GM12878 (cell line): ENCODE data around the gene THSD8. TPM values are rescaled to one million over a fixed set of nuclear protein-coding genes. Genes with fewer than 3 reads are reported as not detected.
A peak's percentile ranks its signal among the peaks of the same experiment; 100 is the strongest.

Experiments used
- ATF7 ChIP-seq: fragments of 450-650 bp; IDR thresholded peaks from 2 replicates; pipeline ENCODE4 v1.6.1; 2016; ENCODE audit warnings: low read depth, mild to moderate bottlenecking
- BACH1 ChIP-seq: fragments of 450-650 bp; IDR thresholded peaks from 2 replicates; pipeline ENCODE4 v1.6.1; 2017; ENCODE audit warnings: mild to moderate bottlenecking, borderline replicate concordance
- CBX3 ChIP-seq: fragments of 200-600 bp; sonication (generic); IDR thresholded peaks from 2 replicates; pipeline ENCODE4 v1.6.1; 2016; ENCODE audit warnings: low read depth, borderline replicate concordance
- CEBPB ChIP-seq, 2 experiments: fragments of 150-350 bp in 1 of 2; IDR thresholded peaks; 2 replicates each; pipeline ENCODE4 v1.6.1; 2012 to 2014; ENCODE audit warnings: low read depth in 2 of 2, low read length in 2 of 2, borderline replicate concordance in 1 of 2, inconsistent platforms in 1 of 2
- CHD1 ChIP-seq: IDR thresholded peaks from 2 replicates; pipeline ENCODE4 v1.6.1; 2012; ENCODE audit warnings: low read depth, low read length, improper control_type of control experiment
- FOS ChIP-seq: IDR thresholded peaks from 3 replicates; pipeline ENCODE4 v1.6.1; 2011; ENCODE audit warnings: borderline replicate concordance; ENCODE audit not compliant: insufficient read length; ENCODE audit errors: extremely low read depth
- LARP7 ChIP-seq: fragments of 450-650 bp; IDR thresholded peaks from 2 replicates; pipeline ENCODE4 v1.6.1; 2017; ENCODE audit warnings: mild to moderate bottlenecking
- MYB ChIP-seq: fragments of 150-350 bp; IDR thresholded peaks from 2 replicates; pipeline ENCODE4 v1.6.1; 2014; ENCODE audit warnings: mild to moderate bottlenecking, low read depth, low read length, borderline replicate concordance
- RAD51 ChIP-seq: fragments of 450-650 bp; IDR thresholded peaks from 2 replicates; pipeline ENCODE4 v1.6.1; 2016; ENCODE audit warnings: moderate library complexity, mild to moderate bottlenecking, inconsistent platforms
- RB1 ChIP-seq: fragments of 450-650 bp; formaldehyde crosslinking; IDR thresholded peaks from 2 replicates; pipeline ENCODE4 v1.6.1; 2017; ENCODE audit warnings: mild to moderate bottlenecking, borderline replicate concordance
- RBBP5 ChIP-seq: fragments of 200-600 bp; sonication (generic); conservative IDR thresholded peaks from 2 replicates; pipeline ENCODE4 v1.6.1; 2016
- SIX5 ChIP-seq: IDR thresholded peaks from 2 replicates; pipeline ENCODE4 v1.6.1; 2011; ENCODE audit warnings: mild to moderate bottlenecking, low read depth, low read length, moderate library complexity; ENCODE audit not compliant: severe bottlenecking
- SREBF2 ChIP-seq: IDR thresholded peaks from 2 replicates; pipeline ENCODE4 v1.6.1; 2012; ENCODE audit warnings: mild to moderate bottlenecking, low read length
- STAT1 ChIP-seq: fragments of 450-650 bp; conservative IDR thresholded peaks from 2 replicates; pipeline ENCODE4 v1.6.1; 2014; ENCODE audit warnings: antibody characterized with exemption, mild to moderate bottlenecking
- STAT3 ChIP-seq: IDR thresholded peaks from 2 replicates; pipeline ENCODE4 v1.6.1; 2011; ENCODE audit warnings: low read depth, low read length, improper control_type of control experiment
- SUPT20H ChIP-seq: IDR thresholded peaks from 2 replicates; pipeline ENCODE4 v1.6.1; 2011; ENCODE audit warnings: low read depth, mild to moderate bottlenecking, low read length, moderate library complexity, borderline replicate concordance; ENCODE audit not compliant: control insufficient read depth
- SUZ12 ChIP-seq: fragments of 200-600 bp; sonication (generic); IDR thresholded peaks from one replicate; pipeline ENCODE4 v1.6.1; 2018; ENCODE audit warnings: antibody characterized with exemption, mild to moderate bottlenecking; ENCODE audit not compliant: unreplicated experiment
- TCF3 ChIP-seq: IDR thresholded peaks from 2 replicates; pipeline ENCODE4 v1.6.1; 2012; ENCODE audit warnings: low read depth, mild to moderate bottlenecking, low read length, borderline replicate concordance; ENCODE audit not compliant: insufficient read depth
- ZNF274 ChIP-seq: IDR thresholded peaks from one replicate; pipeline ENCODE4 v1.8.0; 2011; ENCODE audit not compliant: insufficient read length, insufficient read depth
- ZNF622 ChIP-seq: fragments of 450-650 bp; IDR thresholded peaks from 2 replicates; pipeline ENCODE4 v1.6.1; 2017; ENCODE audit warnings: mild to moderate bottlenecking, inconsistent platforms
- polyA plus RNA-seq, 11 experiments: library from polyadenylated mRNA; depleted of rRNA in 4 of 11; unstranded in 6 of 11; stranded (reverse) in 5 of 11; fragments of >200 nt; fragmentation: Nextera tagmentation in 4 of 11; fragmentation: Illumina TruSeq in 1 of 11; extraction: Ambion mirVana in 4 of 11; extraction: Trizol in 1 of 11; gene quantifications; 1 replicate in 1 of 11; 2 replicates in 10 of 11; pipeline versions ENCODE4 v1.2.1 to v1.2.3, GENCODE V29; 2011 to 2016; ENCODE audit warnings: inconsistent platforms in 2 of 11, missing spikeins in 2 of 11, low read depth in 1 of 11
- total RNA-seq, 4 experiments: library from RNA; depleted of rRNA in 3 of 4; stranded (reverse); fragments of >200 nt in 3 of 4; fragmentation: Illumina TruSeq in 1 of 4; extraction: Trizol in 1 of 4; gene quantifications; 2 replicates each; pipeline versions ENCODE4 v1.2.1 to v1.2.3, GENCODE V29; 2013 to 2021
- TF ChIP-seq, protein P1 (sequence below): IDR thresholded peaks from 2 replicates; pipeline ENCODE4 v1.6.1; 2012; ENCODE audit warnings: low read depth, low read length, improper control_type of control experiment
- TF ChIP-seq, protein P2 (sequence below): IDR thresholded peaks from 2 replicates; pipeline ENCODE4 v1.6.1; 2011; ENCODE audit warnings: low read depth, mild to moderate bottlenecking, low read length, moderate library complexity, borderline replicate concordance; ENCODE audit errors: extremely low read depth
- TF ChIP-seq, protein P3 (sequence below): fragments of 450-650 bp; conservative IDR thresholded peaks from 2 replicates; pipeline ENCODE4 v1.6.1; 2017; ENCODE audit warnings: mild to moderate bottlenecking, moderate library complexity
- TF ChIP-seq, protein P4 (sequence below): IDR thresholded peaks from 2 replicates; pipeline ENCODE4 v1.6.1; 2011; ENCODE audit warnings: mild to moderate bottlenecking, low read depth, low read length, moderate library complexity; ENCODE audit not compliant: insufficient replicate concordance

THSD8 gene
- total and polyA plus RNA-seq, 10 of the 15 experiments (the other 5 are each of a cell fraction or from before 2014, with no cell fraction given) = 0.24 to 32.3 (median 21.3) TPM; not detected in 2

DNA sequence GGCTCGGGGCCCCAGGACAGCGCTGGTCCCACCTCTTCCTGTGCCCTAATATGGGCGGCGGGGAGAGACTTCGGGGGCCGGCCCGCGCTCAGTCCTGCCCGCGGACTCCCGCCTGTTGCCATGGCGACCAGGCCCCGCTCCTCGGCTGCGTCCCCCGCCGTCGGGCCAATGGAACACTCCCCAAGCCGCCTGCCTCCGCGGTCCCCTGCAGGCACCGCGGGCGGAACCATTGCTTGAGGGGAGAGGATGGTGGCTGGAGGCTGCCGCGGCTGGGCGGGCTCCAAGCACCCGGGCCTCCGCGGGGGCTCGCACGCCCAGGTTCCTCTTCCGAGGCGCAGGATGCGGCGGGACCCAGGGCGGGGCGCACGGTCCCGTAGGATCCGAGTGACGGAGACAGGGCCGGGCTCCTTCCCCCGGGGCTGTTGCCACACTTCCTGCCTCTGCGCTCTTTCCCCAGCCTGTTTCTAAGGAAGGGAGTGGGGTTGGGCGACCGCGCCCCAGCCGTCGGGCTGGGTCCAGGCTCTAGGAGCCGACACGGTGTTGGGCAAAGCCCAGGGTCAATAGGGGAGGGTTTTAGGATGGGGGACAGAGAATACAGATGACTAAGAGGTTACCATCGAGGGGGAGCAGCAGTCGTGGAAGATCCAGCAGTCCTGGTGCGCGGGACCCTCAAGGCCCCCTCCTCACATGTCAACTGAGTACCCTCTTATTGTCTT, 11.8 kb upstream of the THSD8 start (continued):
- TF ChIP-seq, protein P1, sequence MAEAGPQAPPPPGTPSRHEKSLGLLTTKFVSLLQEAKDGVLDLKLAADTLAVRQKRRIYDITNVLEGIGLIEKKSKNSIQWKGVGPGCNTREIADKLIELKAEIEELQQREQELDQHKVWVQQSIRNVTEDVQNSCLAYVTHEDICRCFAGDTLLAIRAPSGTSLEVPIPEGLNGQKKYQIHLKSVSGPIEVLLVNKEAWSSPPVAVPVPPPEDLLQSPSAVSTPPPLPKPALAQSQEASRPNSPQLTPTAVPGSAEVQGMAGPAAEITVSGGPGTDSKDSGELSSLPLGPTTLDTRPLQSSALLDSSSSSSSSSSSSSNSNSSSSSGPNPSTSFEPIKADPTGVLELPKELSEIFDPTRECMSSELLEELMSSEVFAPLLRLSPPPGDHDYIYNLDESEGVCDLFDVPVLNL = 0 out of 2 replicates have a peak, but pooled peaks have one; percentile 39
- TF ChIP-seq, protein P2, sequence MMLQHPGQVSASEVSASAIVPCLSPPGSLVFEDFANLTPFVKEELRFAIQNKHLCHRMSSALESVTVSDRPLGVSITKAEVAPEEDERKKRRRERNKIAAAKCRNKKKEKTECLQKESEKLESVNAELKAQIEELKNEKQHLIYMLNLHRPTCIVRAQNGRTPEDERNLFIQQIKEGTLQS = no peak
- TF ChIP-seq SUPT20H = no peak
- TF ChIP-seq SIX5 = peak; percentile 47
- TF ChIP-seq ATF7 = peak; percentile 98
- TF ChIP-seq RBBP5 = no peak
- TF ChIP-seq LARP7 = no peak; the same call in none of the 2 replicates
- TF ChIP-seq, protein P3, sequence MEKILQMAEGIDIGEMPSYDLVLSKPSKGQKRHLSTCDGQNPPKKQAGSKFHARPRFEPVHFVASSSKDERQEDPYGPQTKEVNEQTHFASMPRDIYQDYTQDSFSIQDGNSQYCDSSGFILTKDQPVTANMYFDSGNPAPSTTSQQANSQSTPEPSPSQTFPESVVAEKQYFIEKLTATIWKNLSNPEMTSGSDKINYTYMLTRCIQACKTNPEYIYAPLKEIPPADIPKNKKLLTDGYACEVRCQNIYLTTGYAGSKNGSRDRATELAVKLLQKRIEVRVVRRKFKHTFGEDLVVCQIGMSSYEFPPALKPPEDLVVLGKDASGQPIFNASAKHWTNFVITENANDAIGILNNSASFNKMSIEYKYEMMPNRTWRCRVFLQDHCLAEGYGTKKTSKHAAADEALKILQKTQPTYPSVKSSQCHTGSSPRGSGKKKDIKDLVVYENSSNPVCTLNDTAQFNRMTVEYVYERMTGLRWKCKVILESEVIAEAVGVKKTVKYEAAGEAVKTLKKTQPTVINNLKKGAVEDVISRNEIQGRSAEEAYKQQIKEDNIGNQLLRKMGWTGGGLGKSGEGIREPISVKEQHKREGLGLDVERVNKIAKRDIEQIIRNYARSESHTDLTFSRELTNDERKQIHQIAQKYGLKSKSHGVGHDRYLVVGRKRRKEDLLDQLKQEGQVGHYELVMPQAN = 0 out of 2 replicates have a peak, but pooled peaks have one; percentile 17
- TF ChIP-seq STAT1 = peak; percentile 88; the same call in 1 of the 2 replicates
- TF ChIP-seq STAT3 = no peak
- TF ChIP-seq CEBPB (IDR thresholded peaks at IDR 0.05; ENCODE audit: borderline replicate concordance in 1 of 2, low read depth in 2 of 2, low read length in 2 of 2) = peak in 1 of 2 experiments; percentile 34; a peak in 1 of 4 replicates
- TF ChIP-seq RB1 = peak; percentile 94
- TF ChIP-seq, protein P4, sequence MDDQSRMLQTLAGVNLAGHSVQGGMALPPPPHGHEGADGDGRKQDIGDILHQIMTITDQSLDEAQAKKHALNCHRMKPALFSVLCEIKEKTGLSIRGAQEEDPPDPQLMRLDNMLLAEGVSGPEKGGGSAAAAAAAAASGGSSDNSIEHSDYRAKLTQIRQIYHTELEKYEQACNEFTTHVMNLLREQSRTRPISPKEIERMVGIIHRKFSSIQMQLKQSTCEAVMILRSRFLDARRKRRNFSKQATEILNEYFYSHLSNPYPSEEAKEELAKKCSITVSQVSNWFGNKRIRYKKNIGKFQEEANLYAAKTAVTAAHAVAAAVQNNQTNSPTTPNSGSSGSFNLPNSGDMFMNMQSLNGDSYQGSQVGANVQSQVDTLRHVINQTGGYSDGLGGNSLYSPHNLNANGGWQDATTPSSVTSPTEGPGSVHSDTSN = no peak
- no peak for TF ChIP-seq RAD51
- TF ChIP-seq TCF3 = no peak
- TF ChIP-seq FOS = no peak
- TF ChIP-seq MYB = no peak
- no peak for TF ChIP-seq CBX3
- TF ChIP-seq CHD1 = peak; percentile 99
- TF ChIP-seq ZNF622 = no peak
- TF ChIP-seq BACH1 = peak; percentile 52; the same call in 1 of the 2 replicates
- no peak for TF ChIP-seq SREBF2
- TF ChIP-seq ZNF274 = no peak
- TF ChIP-seq SUZ12 = no peak
